Bronchial epithelial cell (primary cell): Measurements from ENCODE around the gene NBEA. TPM values are rescaled to one million over a fixed set of nuclear protein-coding genes. Genes with fewer than 3 reads are reported as not detected.

ENCODE experiments used
- DNase-seq: peaks from one replicate; pipeline ENCODE4 v3.0.0-alpha.2; 2010; ENCODE audit warnings: low read depth
- FAIRE-seq: peaks from 2 replicates; lab custom pipeline; 2011; peaks lifted over from hg19 to GRCh38; lab: Jason Lieb, UNC
- H3K27me3 ChIP-seq: 2 replicates; pipeline ENCODE4 v1.5.1; 2011; ENCODE audit warnings: low read length; ENCODE audit not compliant: control insufficient read depth, insufficient read depth
- H3K36me3 ChIP-seq: 2 replicates; pipeline ENCODE4 v1.5.1; 2011; ENCODE audit warnings: low read length; ENCODE audit not compliant: control insufficient read depth, insufficient read depth
- H3K4me3 ChIP-seq: 2 replicates; pipeline ENCODE4 v1.5.1; 2011; ENCODE audit warnings: mild to moderate bottlenecking, low read depth, low read length, control low read depth
- CTCF ChIP-seq: IDR thresholded peaks from 2 replicates; pipeline ENCODE4 v1.5.1; 2011; ENCODE audit warnings: mild to moderate bottlenecking, moderate library complexity, low read length, control low read depth, inconsistent platforms; ENCODE audit not compliant: insufficient read depth, severe bottlenecking
- total RNA-seq: library from RNA; depleted of rRNA; stranded (reverse); fragments of >200 nt; gene quantifications from 2 replicates; pipeline ENCODE4 v1.2.1, GENCODE V29; 2014

NBEA gene
- total RNA-seq, 1 donor from 2014 or later: 0.53 TPM

GRCh38 chr13:35332134-35332533, 390.1 kb downstream of the NBEA start:
- Histone ChIP-seq H3K36me3 (no peaks in the 10 kb centered on the region), H3K27me3 (no peaks in the 10 kb centered on the region), H3K4me3 (no peak overlapping the region)
- FAIRE-seq (no peak), DNase-seq (no peak)
- no peak for TF ChIP-seq CTCF

- no peak for DNase-seq
- H3K4me3 ChIP-seq: no peak overlapping the region
- H3K27me3 ChIP-seq: no peaks in the 10 kb centered on the region
- no peaks in the 10 kb centered on the region for H3K36me3 ChIP-seq
- no peak for FAIRE-seq
- TF ChIP-seq CTCF: no peak
Observed at GRCh38 chr13:35333157-35333556, 391.1 kb downstream of the NBEA start.

- no peak for FAIRE-seq
- DNase-seq: no peak
- Histone ChIP-seq H3K27me3 (no peaks in the 10 kb centered on the region), H3K4me3 (no peak overlapping the region), H3K36me3 (no peaks in the 10 kb centered on the region)
- no peak for TF ChIP-seq CTCF
Observed at GRCh38 chr13:35342440-35342839, 400.4 kb downstream of the NBEA start.

- Histone ChIP-seq H3K27me3 (no peaks in the 10 kb centered on the region), H3K36me3 (no peaks in the 10 kb centered on the region), H3K4me3 (no peak overlapping the region)
- no peak for DNase-seq
- no peak for FAIRE-seq
- no peak for TF ChIP-seq CTCF
Observed at GRCh38 chr13:35343417-35343816, 401.3 kb downstream of the NBEA start.

GRCh38 chr13:35345992-35346391, 403.9 kb downstream of the NBEA start:
- no peak for TF ChIP-seq CTCF
- Histone ChIP-seq H3K4me3 (no peak overlapping the region), H3K36me3 (no peaks in the 10 kb centered on the region), H3K27me3 (no peaks in the 10 kb centered on the region)
- FAIRE-seq (no peak), DNase-seq (no peak)

GRCh38 chr13:35346494-35346893, 404.4 kb downstream of the NBEA start:
- no peak for TF ChIP-seq CTCF
- no peak overlapping the region for H3K4me3 ChIP-seq
- no peaks in the 10 kb centered on the region for H3K36me3 ChIP-seq
- DNase-seq (no peak), FAIRE-seq (no peak)
- no peaks in the 10 kb centered on the region for H3K27me3 ChIP-seq
